B cell (primary cell): ENCODE results near the gene CKAP2. TPM values are rescaled to one million over a fixed set of nuclear protein-coding genes. Genes with fewer than 3 reads are reported as not detected.
"Not testable (repeated sequence)": the region's sequence is repeated elsewhere in the genome, so short reads cannot be mapped to it uniquely, and the experiment has no call there.

ENCODE experiments used
- ATAC-seq: fragments of 200-7000 bp; cut with Tn5 transposase; one replicate; pipeline ENCODE4 v1.10.0; 2021; ENCODE audit warnings: low read depth, mild to moderate bottlenecking, moderate number of reproducible peaks, moderate library complexity
- CTCF ChIA-PET: fragments of 350-600 bp; sonication (Branson Sonifier 250); formaldehyde crosslinking; loops from one replicate; lab custom pipeline; 2021; ENCODE audit warnings: antibody characterized with exemption, inconsistent platforms; lab: Charles Lee
- POLR2A ChIA-PET: fragments of 350-600 bp; sonication (Branson Sonifier 250); formaldehyde crosslinking; loops from one replicate; lab custom pipeline; 2021; ENCODE audit warnings: antibody characterized with exemption; lab: Charles Lee
- DNase-seq: peaks from one replicate; pipeline ENCODE4 v3.0.0; 2013
- H2AFZ ChIP-seq: 2 replicates; pipeline ENCODE4 v1.6.1; 2012; ENCODE audit warnings: mild to moderate bottlenecking, low read depth, low read length; ENCODE audit not compliant: insufficient read depth, poor library complexity, severe bottlenecking
- H3K27ac ChIP-seq, 2 donors: 1 replicate in 1 of 2; 2 replicates in 1 of 2; pipeline ENCODE4 v1.5.1; 2012 to 2013; ENCODE audit warnings: low read length in 2 of 2, mild to moderate bottlenecking in 2 of 2, moderate library complexity in 1 of 2
- H3K27me3 ChIP-seq, 4 experiments: fragments of 200-600 bp in 1 of 4; sonication (generic) in 1 of 4; replicated peaks in 1 of 4; 1 replicate in 2 of 4; 2 replicates in 2 of 4; pipeline versions ENCODE4 v1.6.1 to v1.7.0; 2013 to 2016; ENCODE audit warnings: low read length in 3 of 4, mild to moderate bottlenecking in 2 of 4, mixed read lengths in 1 of 4, moderate library complexity in 1 of 4; ENCODE audit not compliant: insufficient read depth in 4 of 4, control insufficient read depth in 3 of 4; ENCODE audit errors: control extremely low read depth in 1 of 4
- H3K36me3 ChIP-seq, 2 experiments: replicated peaks in 1 of 2; 1 replicate in 1 of 2; 2 replicates in 1 of 2; pipeline versions ENCODE4 v1.6.1 to v1.7.1; 2013; ENCODE audit warnings: low read length in 1 of 2; ENCODE audit not compliant: insufficient read depth in 2 of 2, control insufficient read depth in 1 of 2; ENCODE audit errors: control extremely low read depth in 1 of 2, extremely low read depth in 1 of 2
- H3K4me1 ChIP-seq, 2 donors: fragments of 200-600 bp in 1 of 2; sonication (generic) in 1 of 2; 1 replicate in 1 of 2; 2 replicates in 1 of 2; pipeline versions ENCODE4 v1.5.1 to v1.6.1; 2013 to 2017; ENCODE audit warnings: low read length in 2 of 2; ENCODE audit not compliant: control insufficient read depth in 2 of 2, insufficient read depth in 2 of 2
- H3K4me2 ChIP-seq: replicated peaks from 2 replicates; pipeline ENCODE3; 2012; ENCODE audit warnings: mild to moderate bottlenecking, low read depth, low read length; ENCODE audit not compliant: poor library complexity, severe bottlenecking
- H3K4me3 ChIP-seq, 5 experiments: fragments of 200-600 bp in 1 of 5; sonication (generic) in 1 of 5; 1 replicate in 3 of 5; 2 replicates in 2 of 5; pipeline versions ENCODE4 v1.5.1 to v1.7.0; 2011 to 2016; ENCODE audit warnings: low read length in 4 of 5, mild to moderate bottlenecking in 4 of 5, low read depth in 2 of 5, control low read depth in 1 of 5, moderate library complexity in 1 of 5; ENCODE audit not compliant: insufficient read depth in 1 of 5; ENCODE audit errors: control extremely low read depth in 1 of 5, extremely low read depth in 1 of 5
- H3K79me2 ChIP-seq: fragments of 200-600 bp; sonication (generic); one replicate; pipeline ENCODE4 v1.6.0; 2016; ENCODE audit warnings: low read length; ENCODE audit not compliant: control insufficient read depth, insufficient read depth
- H3K9ac ChIP-seq: fragments of 200-600 bp; sonication (generic); 2 replicates; pipeline ENCODE4 v1.6.1; 2017; ENCODE audit warnings: mild to moderate bottlenecking, low read length, moderate library complexity
- H3K9me3 ChIP-seq, 3 donors: one replicate each; pipeline versions ENCODE4 v1.6.1 to v1.7.1; 2013; ENCODE audit warnings: low read length in 2 of 3; ENCODE audit not compliant: control insufficient read depth in 2 of 3, insufficient read depth in 1 of 3; ENCODE audit errors: control extremely low read depth in 1 of 3
- H4K20me1 ChIP-seq: 2 replicates; pipeline ENCODE4 v1.6.0; 2012; ENCODE audit warnings: mild to moderate bottlenecking, low read length; ENCODE audit not compliant: insufficient read depth, control insufficient read depth, poor library complexity, severe bottlenecking
- H3K27ac Mint-ChIP-seq: one replicate; pipeline ENCODE4 v1.8.0; 2021; ENCODE audit warnings: mixed read lengths
- H3K27me3 Mint-ChIP-seq: one replicate; pipeline ENCODE4 v1.8.0; 2021; ENCODE audit warnings: mixed read lengths
- H3K4me1 Mint-ChIP-seq: one replicate; pipeline ENCODE4 v1.8.0; 2021; ENCODE audit warnings: mixed read lengths
- H3K4me3 Mint-ChIP-seq: one replicate; pipeline ENCODE4 v1.8.0; 2021; ENCODE audit warnings: mixed read lengths
- H3K9me3 Mint-ChIP-seq: one replicate; pipeline ENCODE4 v1.8.0; 2022; ENCODE audit warnings: mixed read lengths; ENCODE audit not compliant: insufficient read depth
- WGBS: methylation state at CpG from one replicate; pipeline ENCODE4 v1.1.5; 2013; ENCODE audit warnings: missing lambda C conversion rate; ENCODE audit not compliant: insufficient coverage; 5-methylcytosine and 5-hydroxymethylcytosine counted together
- intact Hi-C: fragments of 100-400 bp; cut with micrococcal nuclease; formaldehyde crosslinking; loops from one replicate; pipeline ENCODE4 v1.10.0; 2022
- polyA plus RNA-seq: library from polyadenylated mRNA; depleted of rRNA; stranded (reverse); fragments of >200 nt; gene quantifications from 2 replicates; pipeline ENCODE4 v1.2.3, GENCODE V29; 2012
- total RNA-seq, 2 donors: library from RNA; stranded (reverse); fragments of 120-200 nt in 1 of 2; gene quantifications; 1 replicate in 1 of 2; 2 replicates in 1 of 2; pipeline versions ENCODE4 v1.2.3 to v1.2.4, GENCODE V29; 2013 to 2022

The CKAP2 gene
- total and polyA plus RNA-seq, 2 donors (not counting 1 experiment from before 2014, with no cell fraction given), result 5.4 to 22.1 TPM

- H3K9ac ChIP-seq, DNase-seq, CTCF ChIA-PET, H2AFZ ChIP-seq, POLR2A ChIA-PET, H3K79me2 ChIP-seq, H3K27me3 ChIP-seq, H4K20me1 ChIP-seq, H3K4me3 Mint-ChIP-seq, H3K4me3 ChIP-seq, H3K36me3 ChIP-seq, H3K4me2 ChIP-seq, ATAC-seq, H3K4me1 Mint-ChIP-seq, intact Hi-C loops, H3K27ac Mint-ChIP-seq, H3K27ac ChIP-seq, H3K27me3 Mint-ChIP-seq, H3K9me3 ChIP-seq, H3K4me1 ChIP-seq, H3K9me3 Mint-ChIP-seq: not testable (repeated sequence)
- WGBS, result 100% methylated on average over 1 of the region's 7 CpGs
Measured at GRCh38 chr13:52480677-52481428, 25.6 kb downstream of the CKAP2 start.

- H3K9me3 Mint-ChIP-seq, H3K4me1 ChIP-seq, H3K4me1 Mint-ChIP-seq, H3K4me3 Mint-ChIP-seq, DNase-seq, H3K79me2 ChIP-seq, H3K9ac ChIP-seq, H3K4me2 ChIP-seq, intact Hi-C loops, H3K9me3 ChIP-seq, POLR2A ChIA-PET, H3K27ac Mint-ChIP-seq, H3K27me3 Mint-ChIP-seq, H2AFZ ChIP-seq, H3K27me3 ChIP-seq, ATAC-seq, H3K4me3 ChIP-seq, CTCF ChIA-PET, H3K36me3 ChIP-seq, H4K20me1 ChIP-seq, H3K27ac ChIP-seq: not testable (repeated sequence)
- WGBS, result no CpG with 5 or more reads among the region's 2 CpGs
Measured at GRCh38 chr13:52487078-52487477, 31.8 kb downstream of the CKAP2 start.

- H3K4me1 Mint-ChIP-seq, POLR2A ChIA-PET, H3K4me3 ChIP-seq, H3K27me3 ChIP-seq, H3K9me3 Mint-ChIP-seq, H3K9me3 ChIP-seq, CTCF ChIA-PET, H3K9ac ChIP-seq, H3K4me1 ChIP-seq, H2AFZ ChIP-seq, H4K20me1 ChIP-seq, ATAC-seq, H3K27me3 Mint-ChIP-seq, H3K36me3 ChIP-seq, H3K27ac ChIP-seq, intact Hi-C loops, H3K4me2 ChIP-seq, DNase-seq, H3K79me2 ChIP-seq, H3K4me3 Mint-ChIP-seq, H3K27ac Mint-ChIP-seq: not testable (repeated sequence)
- WGBS, result no CpG with 5 or more reads among the region's 22 CpGs
Measured at GRCh38 chr13:52488763-52489162, 33.5 kb downstream of the CKAP2 start.

GRCh38 chr13:52491015-52491414 lies 35.7 kb downstream of the CKAP2 start:
- H3K27ac ChIP-seq, H4K20me1 ChIP-seq, H3K4me3 ChIP-seq, H3K27ac Mint-ChIP-seq, ATAC-seq, H3K9me3 ChIP-seq, H3K9ac ChIP-seq, H3K4me1 ChIP-seq, H2AFZ ChIP-seq, H3K79me2 ChIP-seq, POLR2A ChIA-PET, CTCF ChIA-PET, DNase-seq, H3K4me1 Mint-ChIP-seq, H3K9me3 Mint-ChIP-seq, H3K4me3 Mint-ChIP-seq, intact Hi-C loops, H3K27me3 ChIP-seq, H3K27me3 Mint-ChIP-seq, H3K4me2 ChIP-seq, H3K36me3 ChIP-seq: not testable (repeated sequence)
- WGBS, result no CpG with 5 or more reads among the region's 5 CpGs
